Measurements from ENCODE around the gene PNO1. TPM values are rescaled to one million over a fixed set of nuclear protein-coding genes. Genes with fewer than 3 reads are reported as not detected.

PNO1 gene
- total RNA-seq, 2 experiments from 2014 or later = 25.1 to 26.2 TPM

GRCh38 chr2:68216454-68217310 is 59.0 kb downstream of the PNO1 start:
- H3K9me3 Mint-ChIP-seq = no peaks in the 10 kb centered on the region
- ATAC-seq (no peak), DNase-seq (no peak)
- CTCF ChIA-PET = interaction anchor here (0.7 to 2.8 kb wide), 6 partner anchors 9 to 94 kb away, joined by 3 to 8 read pairs (median 4); no protein-coding TSS in a partner anchor
- POLR2A ChIA-PET = interaction anchor here (0.6 to 1.1 kb wide), 2 partner anchors 13 to 29 kb away, joined by 3 to 4 read pairs; no protein-coding TSS in a partner anchor
- intact Hi-C loops (cut with micrococcal nuclease) = no loop called here
- peak overlapping the region; percentile 63 for H3K27ac Mint-ChIP-seq
- TF ChIP-seq CTCF (IDR thresholded peaks at IDR 0.05) = no peak
- H3K4me3 Mint-ChIP-seq = no peak overlapping the region
- H3K36me3 Mint-ChIP-seq (ENCODE audit: low read depth) = peaks cover 47% of the 10 kb centered on the region
- H3K27me3 Mint-ChIP-seq = no peaks in the 10 kb centered on the region
- peaks cover 80% of the 10 kb centered on the region for H3K4me1 Mint-ChIP-seq (ENCODE audit: low read depth)

GRCh38 chr2:68217729-68218128 is 60.0 kb downstream of the PNO1 start:
- H3K4me3 Mint-ChIP-seq = no peak overlapping the region
- TF ChIP-seq CTCF (IDR thresholded peaks at IDR 0.05) = no peak
- DNase-seq (no peak), ATAC-seq (no peak)
- CTCF ChIA-PET = interaction anchor here (1.2 to 1.5 kb wide), 2 partner anchors 11 to 32 kb away, joined by 3 to 5 read pairs; no protein-coding TSS in a partner anchor
- H3K27ac Mint-ChIP-seq = peak overlapping the region; percentile 52
- peaks cover 81% of the 10 kb centered on the region for H3K4me1 Mint-ChIP-seq (ENCODE audit: low read depth)
- no peaks in the 10 kb centered on the region for H3K27me3 Mint-ChIP-seq
- intact Hi-C loops (cut with micrococcal nuclease) = no loop called here
- POLR2A ChIA-PET = interaction anchor here (0.6 kb wide), 1 partner anchor 28 kb away, joined by 3 read pairs; no protein-coding TSS in a partner anchor
- peaks cover 46% of the 10 kb centered on the region for H3K36me3 Mint-ChIP-seq (ENCODE audit: low read depth)
- no peaks in the 10 kb centered on the region for H3K9me3 Mint-ChIP-seq

- ATAC-seq (no peak), DNase-seq (no peak)
- ChIA-PET CTCF (interaction anchor here (1.2 to 1.5 kb wide), 2 partner anchors 10 to 32 kb away, joined by 3 to 5 read pairs; no protein-coding TSS in a partner anchor), POLR2A (interaction anchor here (1.7 kb wide), 1 partner anchor 9 kb away, joined by 4 read pairs; no protein-coding TSS in a partner anchor)
- no peak for TF ChIP-seq CTCF (IDR thresholded peaks at IDR 0.05)
- Mint-ChIP-seq H3K4me3 (no peak overlapping the region), H3K27ac (peak overlapping the region; percentile 45), H3K4me1 (ENCODE audit: low read depth) (peaks cover 81% of the 10 kb centered on the region), H3K27me3 (no peaks in the 10 kb centered on the region), H3K36me3 (ENCODE audit: low read depth) (peaks cover 42% of the 10 kb centered on the region), H3K9me3 (no peaks in the 10 kb centered on the region)
- intact Hi-C loops (cut with micrococcal nuclease) = no loop called here
Measured at GRCh38 chr2:68218343-68218901, 60.7 kb downstream of the PNO1 start.

DNA sequence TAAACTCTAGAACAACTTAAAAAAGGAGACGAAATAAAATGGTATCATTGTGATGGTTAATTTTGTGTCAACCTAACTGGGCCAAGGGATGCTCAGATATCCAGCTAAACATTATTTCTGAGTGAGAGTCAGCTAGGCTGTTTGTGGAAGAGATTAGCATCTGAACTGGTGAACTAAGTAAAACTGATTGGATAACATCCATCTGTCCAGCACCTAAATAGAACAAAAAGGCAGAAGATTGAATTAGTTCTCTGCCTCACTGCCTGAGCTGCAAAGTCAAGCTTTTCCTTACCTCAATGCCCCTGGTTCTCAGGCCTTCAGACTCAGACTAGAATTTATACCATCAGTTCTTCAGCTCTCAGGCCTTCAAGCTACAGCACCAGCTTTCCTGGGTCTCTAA is 64.6 kb downstream of the PNO1 start:
- intact Hi-C loops (cut with micrococcal nuclease) = no loop called here
- peaks cover 26% of the 10 kb centered on the region for H3K36me3 Mint-ChIP-seq (ENCODE audit: low read depth)
- peaks cover 86% of the 10 kb centered on the region for H3K4me1 Mint-ChIP-seq (ENCODE audit: low read depth)
- H3K27ac Mint-ChIP-seq = peak overlapping the region; percentile 40
- no peaks in the 10 kb centered on the region for H3K27me3 Mint-ChIP-seq
- ATAC-seq = no peak
- H3K4me3 Mint-ChIP-seq = no peak overlapping the region
- no peak for DNase-seq
- CTCF ChIA-PET = interaction anchor here (0.9 to 1.3 kb wide), 3 partner anchors 14 to 36 kb away, joined by 3 to 5 read pairs (median 3); no protein-coding TSS in a partner anchor
- POLR2A ChIA-PET = no interaction called here
- TF ChIP-seq CTCF (IDR thresholded peaks at IDR 0.05) = no peak
- H3K9me3 Mint-ChIP-seq = no peaks in the 10 kb centered on the region
